Effector memory CD4-positive, alpha-beta T cell (primary cell): ENCODE data around the gene SEC14L1.
"Not testable (repeated sequence)": the region's sequence is repeated elsewhere in the genome, so short reads cannot be mapped to it uniquely, and the experiment has no call there.

Experiments used
- DNase-seq, 3 donors: peaks; one replicate each; pipeline ENCODE4 v3.0.0-alpha.2; 2020
- H3K27ac ChIP-seq: 2 replicates; pipeline ENCODE4 v1.7.0; 2013; ENCODE audit warnings: mild to moderate bottlenecking, low read length, moderate library complexity; ENCODE audit not compliant: insufficient read depth, poor library complexity, severe bottlenecking
- H3K27me3 ChIP-seq: replicated peaks from 2 replicates; pipeline ENCODE4 v1.7.0; 2013; ENCODE audit warnings: mild to moderate bottlenecking, low read length; ENCODE audit not compliant: insufficient read depth, control insufficient read depth, poor library complexity, severe bottlenecking
- H3K36me3 ChIP-seq: 2 replicates; pipeline ENCODE4 v1.7.0; 2013; ENCODE audit warnings: mild to moderate bottlenecking, low read length, moderate library complexity; ENCODE audit not compliant: control insufficient read depth, insufficient read depth
- H3K4me1 ChIP-seq: 2 replicates; pipeline ENCODE4 v1.7.0; 2013; ENCODE audit warnings: low read length, mild to moderate bottlenecking; ENCODE audit not compliant: control insufficient read depth, insufficient read depth, poor library complexity, severe bottlenecking
- H3K4me3 ChIP-seq: 2 replicates; pipeline ENCODE4 v1.7.0; 2013; ENCODE audit warnings: low read length, low read depth, mild to moderate bottlenecking; ENCODE audit not compliant: insufficient read depth, poor library complexity, severe bottlenecking
- H3K9me3 ChIP-seq: 2 replicates; pipeline ENCODE4 v1.7.0; 2013; ENCODE audit warnings: mild to moderate bottlenecking, low read length, moderate library complexity; ENCODE audit not compliant: control insufficient read depth

SEC14L1 gene

DNA sequence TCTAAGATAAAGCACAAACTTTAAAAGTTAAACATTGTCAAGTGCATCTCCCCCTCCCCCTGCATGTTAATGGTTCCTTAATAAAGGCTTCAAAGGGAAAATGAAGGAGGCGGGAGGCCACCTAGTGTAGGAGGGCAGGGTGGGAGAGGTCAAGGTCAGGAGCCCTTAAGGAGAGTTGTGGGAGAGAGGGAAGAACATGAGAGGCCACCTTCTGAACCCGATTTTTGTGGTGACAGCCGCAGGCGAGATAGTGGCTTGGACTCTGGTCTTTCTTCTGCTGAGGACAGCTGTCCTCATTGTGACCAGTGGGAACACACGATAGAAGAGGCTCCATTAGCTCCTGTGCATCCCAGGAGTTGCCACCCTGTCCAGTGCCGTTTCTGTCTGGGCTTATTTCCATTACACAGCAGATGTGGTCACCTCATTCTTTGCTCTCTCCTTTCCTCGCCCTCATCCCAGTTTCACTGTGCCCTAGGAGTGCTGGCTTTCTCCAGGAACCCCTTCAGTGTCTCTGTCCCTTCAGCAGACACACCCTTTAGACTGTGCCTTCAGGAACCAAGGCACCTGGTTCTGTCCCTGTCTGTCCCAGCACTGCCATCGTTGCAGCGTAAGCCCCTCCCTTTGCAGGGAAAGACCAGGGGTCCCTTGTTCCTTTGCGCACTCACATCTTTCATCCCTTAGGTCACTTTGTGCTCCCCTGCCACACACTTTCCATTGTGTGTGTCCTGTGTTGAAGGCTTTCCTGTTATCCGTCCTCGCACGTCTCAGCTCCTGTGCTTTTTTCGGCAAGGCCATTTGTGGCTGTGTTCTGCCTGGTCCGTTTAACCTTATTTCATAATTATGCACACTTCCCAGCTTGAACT, 7.5 kb downstream of the SEC14L1 start:
- Histone ChIP-seq H3K4me1 (no peaks in the 10 kb centered on the region), H3K36me3 (peaks cover 20% of the 10 kb centered on the region), H3K27ac (no peak overlapping the region), H3K4me3 (no peak overlapping the region), H3K9me3 (no peaks in the 10 kb centered on the region), H3K27me3 (no peaks in the 10 kb centered on the region)
- no peak for DNase-seq

DNA sequence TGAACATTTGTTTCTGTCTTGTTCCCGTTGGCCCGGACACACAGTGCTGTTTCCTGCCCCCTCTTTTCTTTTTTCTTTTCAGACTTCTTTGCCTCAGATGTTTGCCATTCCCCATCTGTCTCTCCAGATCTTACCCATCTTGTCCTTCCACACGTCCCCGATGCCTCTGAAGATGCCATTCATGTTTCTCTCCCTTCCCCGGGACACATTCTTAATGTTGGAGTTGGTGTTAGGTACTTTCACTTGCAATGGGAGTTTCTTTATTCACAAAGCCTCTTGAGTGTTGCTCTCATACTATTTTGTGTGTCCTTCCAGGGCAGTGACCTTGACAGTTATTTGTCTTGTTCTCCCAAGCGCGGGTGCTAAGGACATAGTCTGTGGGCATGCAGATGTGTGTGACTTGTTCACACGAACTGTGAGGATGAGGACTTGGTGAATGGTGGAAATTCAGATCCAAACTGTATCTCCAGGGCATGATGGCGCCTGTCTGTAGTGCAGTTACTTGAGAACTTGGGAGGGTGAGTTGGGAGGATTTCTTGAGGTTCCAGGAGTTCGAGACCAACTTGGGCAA, 8.3 kb downstream of the SEC14L1 start:
- no peaks in the 10 kb centered on the region for H3K4me1 ChIP-seq
- no peaks in the 10 kb centered on the region for H3K9me3 ChIP-seq
- no peak overlapping the region for H3K4me3 ChIP-seq
- H3K27ac ChIP-seq = no peak overlapping the region
- peaks cover 20% of the 10 kb centered on the region for H3K36me3 ChIP-seq
- H3K27me3 ChIP-seq = no peaks in the 10 kb centered on the region
- DNase-seq = no peak

DNA sequence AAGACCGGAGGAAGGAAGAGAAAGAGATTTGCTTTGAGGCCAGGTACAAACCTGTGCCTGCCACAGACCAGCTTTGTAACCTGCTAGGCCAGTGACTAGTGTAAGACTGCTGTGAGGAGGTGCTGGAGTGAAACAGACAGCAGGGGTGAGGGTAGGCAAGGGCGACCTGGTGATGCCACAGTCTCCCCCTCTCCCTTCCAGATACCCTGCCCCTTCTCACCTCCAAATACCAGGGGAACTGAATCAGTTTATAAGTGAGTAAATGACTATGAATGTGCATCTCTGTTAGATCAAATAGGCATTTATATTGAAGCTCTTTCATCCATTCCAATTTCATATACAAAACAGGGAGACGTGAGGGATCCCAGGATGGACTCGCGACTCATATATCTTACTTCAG, 9.4 kb downstream of the SEC14L1 start:
- no peaks in the 10 kb centered on the region for H3K27me3 ChIP-seq
- H3K4me3 ChIP-seq = no peak overlapping the region
- H3K36me3 ChIP-seq = peaks cover 20% of the 10 kb centered on the region
- no peaks in the 10 kb centered on the region for H3K9me3 ChIP-seq
- no peaks in the 10 kb centered on the region for H3K4me1 ChIP-seq
- H3K27ac ChIP-seq = no peak overlapping the region
- no peak for DNase-seq

DNA sequence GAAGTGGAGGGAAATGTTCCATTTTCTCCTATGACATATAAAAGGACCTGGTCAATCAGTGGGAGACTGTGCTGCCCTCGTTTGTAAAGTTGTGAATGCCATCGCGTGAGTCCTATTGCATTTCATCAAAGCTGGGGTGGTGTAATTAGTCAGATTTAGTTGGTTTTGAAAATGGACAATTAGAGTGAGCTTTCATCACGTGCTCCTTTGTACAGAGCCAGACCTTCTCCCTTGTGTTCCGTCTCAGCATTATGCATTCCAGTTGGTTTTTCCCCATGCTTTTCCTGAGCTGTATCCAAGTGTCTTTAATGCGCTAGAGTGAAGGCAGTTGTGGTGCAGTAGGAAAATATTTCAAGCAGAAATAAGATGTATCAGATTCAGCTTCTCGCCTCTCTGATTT, 10.4 kb downstream of the SEC14L1 start:
- Histone ChIP-seq H3K27me3 (no peaks in the 10 kb centered on the region), H3K4me1 (no peaks in the 10 kb centered on the region), H3K27ac (no peak overlapping the region), H3K4me3 (no peak overlapping the region), H3K9me3 (no peaks in the 10 kb centered on the region), H3K36me3 (peaks cover 20% of the 10 kb centered on the region)
- DNase-seq = no peak

DNA sequence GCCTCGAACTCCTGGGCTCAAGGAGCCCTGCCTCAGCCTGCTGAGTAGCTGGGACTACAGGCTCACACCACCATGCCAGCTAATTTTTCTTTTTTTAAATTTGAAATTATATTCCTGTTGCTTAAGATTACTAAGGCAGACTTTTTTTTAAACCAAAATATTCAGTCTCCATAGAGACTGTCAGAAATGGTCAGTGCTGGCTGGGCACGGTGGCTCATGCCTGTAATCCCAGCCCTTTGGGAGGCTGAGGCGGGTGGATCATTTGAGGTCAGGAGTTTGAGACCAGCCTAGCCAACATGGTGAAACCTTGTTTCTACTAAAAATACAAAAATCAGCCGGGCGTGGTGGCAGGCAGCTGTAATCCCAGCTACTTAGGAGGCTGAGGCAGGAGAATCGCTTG, 11.3 kb downstream of the SEC14L1 start:
- H3K4me3 ChIP-seq, H3K4me1 ChIP-seq, H3K27me3 ChIP-seq, DNase-seq, H3K27ac ChIP-seq, H3K9me3 ChIP-seq: not testable (repeated sequence)
- H3K36me3 ChIP-seq = peaks cover 20% of the 10 kb centered on the region

DNA sequence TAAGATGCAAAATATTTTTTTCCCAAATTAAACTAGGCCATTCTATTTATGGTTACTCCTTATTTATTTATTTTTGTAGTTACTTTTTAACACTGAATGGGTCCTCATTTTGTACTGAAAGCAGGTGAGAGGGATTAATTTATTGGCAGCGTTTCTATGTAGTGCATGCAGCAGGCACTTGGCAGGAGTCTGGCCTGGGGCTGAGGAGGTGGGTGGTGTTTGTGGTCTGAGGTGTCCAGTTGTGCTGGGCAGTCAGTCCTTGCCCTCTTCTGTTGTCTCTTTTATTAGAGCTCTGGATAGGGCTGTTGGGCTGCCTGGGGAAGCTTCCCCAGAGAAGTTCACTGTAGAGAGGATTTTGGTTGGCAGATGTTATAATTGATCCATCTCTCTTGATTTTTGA, 12.7 kb downstream of the SEC14L1 start:
- Histone ChIP-seq H3K4me1 (no peaks in the 10 kb centered on the region), H3K27ac (no peak overlapping the region), H3K27me3 (no peaks in the 10 kb centered on the region), H3K9me3 (no peaks in the 10 kb centered on the region), H3K36me3 (peaks cover 6% of the 10 kb centered on the region), H3K4me3 (no peak overlapping the region)
- no peak for DNase-seq

DNA sequence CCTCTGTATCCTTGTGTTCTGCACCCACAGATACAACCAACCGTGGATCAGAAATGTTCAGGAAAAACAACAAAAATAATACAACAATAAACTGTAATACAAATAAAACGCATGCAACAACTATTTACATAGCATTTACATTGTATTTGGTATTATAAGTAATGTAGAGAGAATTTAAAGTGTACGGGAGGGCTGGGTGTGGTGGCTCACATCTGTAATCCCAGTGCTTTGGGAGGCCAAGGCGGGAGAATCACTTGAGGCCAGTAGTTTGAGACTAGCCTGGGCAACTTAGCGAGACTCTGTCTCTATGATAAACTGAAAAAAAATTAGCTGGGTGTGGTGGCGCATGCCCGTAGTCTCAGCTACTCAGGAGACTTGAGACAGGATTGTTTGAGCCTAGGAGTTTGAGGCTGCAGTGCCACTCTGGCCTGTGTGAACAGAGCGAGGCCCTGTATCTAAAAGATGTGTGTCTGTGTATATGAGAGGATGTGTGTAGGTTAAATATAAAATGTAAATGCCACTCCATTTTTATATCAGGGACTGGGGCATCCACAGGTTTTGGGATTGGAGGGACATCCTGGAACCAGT, 13.3 kb downstream of the SEC14L1 start:
- no peaks in the 10 kb centered on the region for H3K9me3 ChIP-seq
- H3K4me1 ChIP-seq = no peaks in the 10 kb centered on the region
- peaks cover 2% of the 10 kb centered on the region for H3K36me3 ChIP-seq
- H3K27me3 ChIP-seq = no peaks in the 10 kb centered on the region
- no peak overlapping the region for H3K4me3 ChIP-seq
- H3K27ac ChIP-seq = no peak overlapping the region
- DNase-seq = no peak

DNA sequence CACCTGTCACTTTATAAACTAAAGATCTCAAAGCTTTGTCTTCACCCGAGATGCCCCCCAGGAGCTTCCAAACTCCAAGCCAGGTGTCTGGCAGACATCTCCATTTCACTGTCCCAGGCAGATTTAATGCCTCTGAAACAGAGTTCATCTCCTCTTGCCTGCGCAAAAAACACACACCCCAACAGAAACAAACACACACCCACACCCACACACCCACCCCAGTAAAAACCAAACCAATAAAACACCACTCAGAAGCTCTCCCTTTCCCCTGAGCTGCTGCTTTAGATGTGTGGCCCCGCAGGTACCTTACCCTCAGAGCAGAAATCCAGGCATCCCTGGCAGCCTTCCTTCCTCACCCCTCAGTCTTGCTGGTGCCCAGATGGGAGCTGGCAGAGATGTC, 14.4 kb downstream of the SEC14L1 start:
- Histone ChIP-seq H3K27ac (no peak overlapping the region), H3K27me3 (no peaks in the 10 kb centered on the region), H3K9me3 (no peaks in the 10 kb centered on the region), H3K4me1 (no peaks in the 10 kb centered on the region), H3K36me3 (no peaks in the 10 kb centered on the region), H3K4me3 (no peak overlapping the region)
- DNase-seq = no peak

DNA sequence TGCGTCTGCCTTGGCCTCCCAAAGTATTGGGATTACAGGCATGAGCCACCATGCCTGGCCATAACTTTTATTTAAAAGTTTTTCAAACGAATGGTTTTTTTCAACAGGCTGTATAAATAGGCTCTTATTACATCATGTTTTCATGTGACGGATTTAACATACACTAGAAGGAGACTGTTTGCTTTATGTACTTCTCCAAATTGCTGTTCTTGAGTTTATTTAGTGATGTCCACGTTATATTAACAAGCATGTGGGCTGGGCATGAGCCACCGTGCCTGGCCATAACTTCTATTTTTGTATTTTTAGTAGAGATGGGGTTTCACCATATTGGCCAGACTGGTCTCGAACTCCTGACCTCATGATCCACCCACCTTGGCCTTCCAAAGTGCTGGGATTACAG, 17.0 kb downstream of the SEC14L1 start:
- not testable (repeated sequence) for H3K36me3 ChIP-seq, H3K4me1 ChIP-seq, DNase-seq, H3K27ac ChIP-seq, H3K4me3 ChIP-seq, H3K27me3 ChIP-seq, H3K9me3 ChIP-seq
